ENCODE measurements around the gene ACTR1A. TPM values are rescaled to one million over a fixed set of nuclear protein-coding genes. Genes with fewer than 3 reads are reported as not detected.

Gene ACTR1A
- total and polyA plus RNA-seq, 9 of the 15 experiments (the other 6 are each of a cell fraction or from before 2014, with no cell fraction given) = 36.3 to 77.2 (median 49.6) TPM

- H2AFZ ChIP-seq (ENCODE audit: low read depth, low read length) = no peak overlapping the region
- in situ Hi-C loops (cut with MboI) = no loop called here
- no peaks in the 10 kb centered on the region for H3K9me1 ChIP-seq (ENCODE audit: control insufficient read depth, insufficient read depth, low read length)
- H3K36me3 ChIP-seq (ENCODE audit: control insufficient read depth, insufficient read depth, low read length) = no peaks in the 10 kb centered on the region
- no peaks in the 10 kb centered on the region for H3K79me2 ChIP-seq (ENCODE audit: control insufficient read depth, insufficient read depth, low read length)
- H3K4me1 ChIP-seq (replicated peaks in 1 of 2; ENCODE audit: control insufficient read depth in 2 of 2, insufficient read depth in 2 of 2, low read length in 2 of 2) = no peaks in the 10 kb centered on the region; a peak in 1 of 5 replicates
- 74% methylated on average over 5 of the region's 13 CpGs for WGBS (ENCODE audit: insufficient coverage, low coverage, missing lambda C conversion rate)
- ATAC-seq (no peak), DNase-seq (ENCODE audit: extremely low read depth in 1 of 4, low spot score in 3 of 4) (no peak), FAIRE-seq (no peak)
- H3K27ac ChIP-seq (ENCODE audit: extremely low read depth, low read depth, low read length) = no peak overlapping the region
- CTCF ChIA-PET (ENCODE audit: low intra/inter-chr PET ratio) = no interaction called here
- no peak overlapping the region for H3K9ac ChIP-seq (ENCODE audit: insufficient read depth in 1 of 2, low read depth in 2 of 2, low read length in 2 of 2)
- TF ChIP-seq ZNF75A (CRISPR knock-in tag; IDR thresholded peaks at IDR 0.05) (no peak), MNT (conservative IDR thresholded peaks at IDR 0.05) (no peak), ZNF551 (CRISPR knock-in tag; IDR thresholded peaks at IDR 0.05) (no peak), ADNP (tag; IDR thresholded peaks at IDR 0.05) (no peak), TFAM (CRISPR knock-in tag; conservative IDR thresholded peaks at IDR 0.05) (no peak), PTRF (tag; IDR thresholded peaks at IDR 0.05) (no peak), ZNF274 (IDR thresholded peaks at IDR 0.05; ENCODE audit: borderline replicate concordance, low read depth, low read length) (no peak), ZNF449 (CRISPR knock-in tag; IDR thresholded peaks at IDR 0.05) (no peak), BRF2 (IDR thresholded peaks at IDR 0.05; ENCODE audit: borderline replicate concordance, insufficient read depth, insufficient read length) (no peak)
- TF ChIP-seq, protein P1, sequence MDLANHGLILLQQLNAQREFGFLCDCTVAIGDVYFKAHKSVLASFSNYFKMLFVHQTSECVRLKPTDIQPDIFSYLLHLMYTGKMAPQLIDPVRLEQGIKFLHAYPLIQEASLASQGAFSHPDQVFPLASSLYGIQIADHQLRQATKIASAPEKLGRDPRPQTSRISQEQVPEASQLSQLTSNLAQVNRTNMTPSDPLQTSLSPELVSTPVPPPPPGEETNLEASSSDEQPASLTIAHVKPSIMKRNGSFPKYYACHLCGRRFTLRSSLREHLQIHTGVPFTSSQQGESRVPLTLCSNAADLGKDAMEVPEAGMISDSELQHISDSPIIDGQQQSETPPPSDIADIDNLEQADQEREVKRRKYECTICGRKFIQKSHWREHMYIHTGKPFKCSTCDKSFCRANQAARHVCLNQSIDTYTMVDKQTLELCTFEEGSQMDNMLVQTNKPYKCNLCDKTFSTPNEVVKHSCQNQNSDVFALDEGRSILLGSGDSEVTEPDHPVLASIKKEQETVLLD (IDR thresholded peaks at IDR 0.05) = no peak
- TF ChIP-seq, protein P2, sequence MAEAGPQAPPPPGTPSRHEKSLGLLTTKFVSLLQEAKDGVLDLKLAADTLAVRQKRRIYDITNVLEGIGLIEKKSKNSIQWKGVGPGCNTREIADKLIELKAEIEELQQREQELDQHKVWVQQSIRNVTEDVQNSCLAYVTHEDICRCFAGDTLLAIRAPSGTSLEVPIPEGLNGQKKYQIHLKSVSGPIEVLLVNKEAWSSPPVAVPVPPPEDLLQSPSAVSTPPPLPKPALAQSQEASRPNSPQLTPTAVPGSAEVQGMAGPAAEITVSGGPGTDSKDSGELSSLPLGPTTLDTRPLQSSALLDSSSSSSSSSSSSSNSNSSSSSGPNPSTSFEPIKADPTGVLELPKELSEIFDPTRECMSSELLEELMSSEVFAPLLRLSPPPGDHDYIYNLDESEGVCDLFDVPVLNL (CRISPR knock-in tag; IDR thresholded peaks at IDR 0.05; ENCODE audit: low read depth) = no peak
- H3K4me3 ChIP-seq = no peak overlapping the region
- no peak overlapping the region for H3K4me2 ChIP-seq (ENCODE audit: insufficient read depth, low read length)
- intact Hi-C loops (cut with micrococcal nuclease) = no loop called here
- H3K9me3 ChIP-seq (replicated peaks; ENCODE audit: control insufficient read depth, insufficient read depth, low read depth, low read length) = no peaks in the 10 kb centered on the region
- no peaks in the 10 kb centered on the region for H3K27me3 ChIP-seq (ENCODE audit: control insufficient read depth in 2 of 2, insufficient read depth in 2 of 2, low read length in 2 of 2)
- H4K20me1 ChIP-seq (replicated peaks; ENCODE audit: control insufficient read depth, insufficient read depth, low read length) = no peaks in the 10 kb centered on the region
- POLR2A ChIA-PET = no interaction called here
- BruUV-seq (replicated peaks) = no TSS peak
These were observed 31.8 kb upstream of the ACTR1A start for GRCh38 chr10:102534333-102534732.
